Neural cell (in vitro differentiated cells): ENCODE measurements around the gene GRIA1.

ENCODE experiments used
- RAD21 ChIP-seq: fragments of 450-650 bp; conservative IDR thresholded peaks from 2 replicates; pipeline ENCODE4 v1.6.1; 2014; ENCODE audit warnings: antibody characterized with exemption, mild to moderate bottlenecking, moderate library complexity
- SMC3 ChIP-seq: fragments of 450-650 bp; conservative IDR thresholded peaks from 2 replicates; pipeline ENCODE4 v1.6.1; 2014; ENCODE audit warnings: antibody characterized with exemption, mild to moderate bottlenecking, moderate library complexity; ENCODE audit not compliant: poor library complexity
- TF ChIP-seq, protein P1 (sequence below): fragments of 450-650 bp; IDR thresholded peaks from 2 replicates; pipeline ENCODE4 v1.5.1; 2014; ENCODE audit warnings: antibody characterized with exemption, mild to moderate bottlenecking, moderate library complexity; ENCODE audit not compliant: poor library complexity, severe bottlenecking

DNA sequence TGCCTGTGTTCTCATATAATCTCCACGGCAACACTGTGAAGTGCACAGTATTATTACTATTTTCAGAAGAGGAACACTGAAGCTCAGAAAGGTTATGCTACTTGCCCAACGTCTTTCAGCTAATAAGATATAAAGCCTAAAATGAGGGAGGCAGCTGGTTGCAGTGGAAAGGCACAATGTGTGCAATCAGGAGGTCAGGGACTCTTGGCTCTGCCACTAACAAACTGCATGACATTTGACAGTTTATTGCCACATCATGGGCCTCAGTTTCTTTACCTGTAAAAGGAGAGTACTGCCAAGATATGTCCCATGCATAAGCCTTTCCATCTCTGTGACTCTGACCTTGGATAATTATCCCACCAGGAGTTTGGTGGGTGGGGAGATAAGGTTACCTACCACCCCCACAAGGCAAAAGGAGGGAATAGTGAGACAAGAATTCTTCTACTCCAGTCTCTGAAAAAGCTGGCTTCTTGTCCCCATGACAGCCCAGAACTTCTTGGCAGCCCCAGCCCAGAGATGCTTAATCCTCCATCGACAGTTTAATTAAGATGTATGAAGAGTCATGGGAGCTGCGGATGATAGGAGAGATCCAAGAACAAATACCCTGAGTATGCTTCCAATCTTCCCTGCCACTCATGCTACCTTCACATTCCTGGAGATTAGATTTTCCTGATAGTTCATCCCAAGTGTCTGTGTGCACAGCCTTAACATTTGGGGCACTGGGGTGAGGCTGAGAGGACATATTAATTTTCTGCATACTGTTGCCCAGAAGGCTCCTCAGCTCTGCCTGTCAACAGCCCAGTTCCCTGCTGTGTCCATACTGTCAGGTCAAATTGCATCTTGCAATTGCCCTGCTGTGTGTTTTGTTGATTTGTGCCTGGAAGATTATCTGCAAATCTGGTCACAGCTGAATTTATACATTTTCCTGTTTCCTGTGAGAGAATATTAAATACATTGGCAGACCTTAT, 277.0 kb downstream of the GRIA1 start:
- TF ChIP-seq RAD21 (no peak), SMC3 (no peak)
- TF ChIP-seq, protein P1, sequence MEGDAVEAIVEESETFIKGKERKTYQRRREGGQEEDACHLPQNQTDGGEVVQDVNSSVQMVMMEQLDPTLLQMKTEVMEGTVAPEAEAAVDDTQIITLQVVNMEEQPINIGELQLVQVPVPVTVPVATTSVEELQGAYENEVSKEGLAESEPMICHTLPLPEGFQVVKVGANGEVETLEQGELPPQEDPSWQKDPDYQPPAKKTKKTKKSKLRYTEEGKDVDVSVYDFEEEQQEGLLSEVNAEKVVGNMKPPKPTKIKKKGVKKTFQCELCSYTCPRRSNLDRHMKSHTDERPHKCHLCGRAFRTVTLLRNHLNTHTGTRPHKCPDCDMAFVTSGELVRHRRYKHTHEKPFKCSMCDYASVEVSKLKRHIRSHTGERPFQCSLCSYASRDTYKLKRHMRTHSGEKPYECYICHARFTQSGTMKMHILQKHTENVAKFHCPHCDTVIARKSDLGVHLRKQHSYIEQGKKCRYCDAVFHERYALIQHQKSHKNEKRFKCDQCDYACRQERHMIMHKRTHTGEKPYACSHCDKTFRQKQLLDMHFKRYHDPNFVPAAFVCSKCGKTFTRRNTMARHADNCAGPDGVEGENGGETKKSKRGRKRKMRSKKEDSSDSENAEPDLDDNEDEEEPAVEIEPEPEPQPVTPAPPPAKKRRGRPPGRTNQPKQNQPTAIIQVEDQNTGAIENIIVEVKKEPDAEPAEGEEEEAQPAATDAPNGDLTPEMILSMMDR, result no peak
